Cardiac fibroblast (primary cell): Measurements from ENCODE around the gene CPNE5.
A peak's percentile ranks its signal among the peaks of the same experiment; 100 is the strongest.

Experiments
- DNase-seq, 2 donors: peaks; one replicate each; pipeline versions ENCODE4 v3.0.0 to v3.0.0-alpha.2; 2010; ENCODE audit warnings: low read depth in 2 of 2
- H3K4me3 ChIP-seq, 2 donors: replicated peaks in 1 of 2; 1 replicate in 1 of 2; 2 replicates in 1 of 2; pipeline ENCODE4 v1.5.1; 2011; ENCODE audit warnings: low read depth in 2 of 2, low read length in 2 of 2, mild to moderate bottlenecking in 2 of 2, moderate library complexity in 1 of 2
- TF ChIP-seq, protein P1 (sequence below): IDR thresholded peaks from one replicate; pipeline ENCODE4 v1.5.1; 2011; ENCODE audit warnings: low read depth, mild to moderate bottlenecking, low read length, inconsistent platforms

The CPNE5 gene

DNA sequence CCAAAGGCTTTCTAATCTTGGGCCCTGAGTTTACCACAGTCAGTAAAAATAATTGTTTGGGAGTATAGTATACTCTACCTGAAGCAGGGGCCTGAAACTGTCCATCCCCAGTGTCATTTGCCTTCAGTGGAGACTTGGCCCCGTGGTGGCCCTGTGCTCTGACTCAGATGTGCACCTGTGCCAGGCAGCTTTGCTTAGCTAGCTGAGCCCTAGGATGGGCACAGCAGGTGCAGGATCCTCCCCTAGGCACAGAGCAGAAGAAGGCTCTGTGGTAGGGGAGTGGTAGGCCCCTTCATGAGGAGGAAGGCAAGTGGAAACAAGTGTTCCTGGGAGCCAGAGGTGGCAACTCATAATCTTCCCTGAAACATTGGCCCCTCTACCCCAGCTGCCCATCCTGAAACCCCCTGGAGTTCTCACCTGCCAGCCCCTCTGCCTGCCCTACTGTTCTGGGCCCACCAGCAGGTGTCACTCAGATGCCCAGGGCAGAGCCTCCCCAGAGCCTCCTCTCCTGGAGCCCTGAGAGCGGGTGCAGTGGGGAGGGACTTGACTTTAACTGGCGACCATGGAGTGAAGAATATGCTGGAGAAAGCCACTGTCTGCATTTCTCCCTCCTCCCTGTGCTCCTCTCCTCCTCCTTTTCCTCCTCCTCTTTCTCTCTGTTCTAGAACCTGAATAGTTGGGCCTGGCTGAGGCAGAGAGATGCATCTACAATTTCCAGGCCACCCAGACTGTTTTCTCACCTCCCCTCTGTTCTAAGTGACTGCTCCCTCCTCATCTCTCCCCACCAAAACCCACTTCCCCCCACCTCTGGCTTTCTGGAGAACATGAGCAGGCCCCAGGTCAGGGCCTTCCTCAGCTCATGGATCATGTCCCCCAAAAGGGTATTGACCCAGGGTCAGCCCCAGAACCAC, 2.9 kb downstream of the CPNE5 start:
- DNase-seq, result no peak
- no peak overlapping the region for H3K4me3 ChIP-seq
- TF ChIP-seq, protein P1, sequence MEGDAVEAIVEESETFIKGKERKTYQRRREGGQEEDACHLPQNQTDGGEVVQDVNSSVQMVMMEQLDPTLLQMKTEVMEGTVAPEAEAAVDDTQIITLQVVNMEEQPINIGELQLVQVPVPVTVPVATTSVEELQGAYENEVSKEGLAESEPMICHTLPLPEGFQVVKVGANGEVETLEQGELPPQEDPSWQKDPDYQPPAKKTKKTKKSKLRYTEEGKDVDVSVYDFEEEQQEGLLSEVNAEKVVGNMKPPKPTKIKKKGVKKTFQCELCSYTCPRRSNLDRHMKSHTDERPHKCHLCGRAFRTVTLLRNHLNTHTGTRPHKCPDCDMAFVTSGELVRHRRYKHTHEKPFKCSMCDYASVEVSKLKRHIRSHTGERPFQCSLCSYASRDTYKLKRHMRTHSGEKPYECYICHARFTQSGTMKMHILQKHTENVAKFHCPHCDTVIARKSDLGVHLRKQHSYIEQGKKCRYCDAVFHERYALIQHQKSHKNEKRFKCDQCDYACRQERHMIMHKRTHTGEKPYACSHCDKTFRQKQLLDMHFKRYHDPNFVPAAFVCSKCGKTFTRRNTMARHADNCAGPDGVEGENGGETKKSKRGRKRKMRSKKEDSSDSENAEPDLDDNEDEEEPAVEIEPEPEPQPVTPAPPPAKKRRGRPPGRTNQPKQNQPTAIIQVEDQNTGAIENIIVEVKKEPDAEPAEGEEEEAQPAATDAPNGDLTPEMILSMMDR, result no peak

DNA sequence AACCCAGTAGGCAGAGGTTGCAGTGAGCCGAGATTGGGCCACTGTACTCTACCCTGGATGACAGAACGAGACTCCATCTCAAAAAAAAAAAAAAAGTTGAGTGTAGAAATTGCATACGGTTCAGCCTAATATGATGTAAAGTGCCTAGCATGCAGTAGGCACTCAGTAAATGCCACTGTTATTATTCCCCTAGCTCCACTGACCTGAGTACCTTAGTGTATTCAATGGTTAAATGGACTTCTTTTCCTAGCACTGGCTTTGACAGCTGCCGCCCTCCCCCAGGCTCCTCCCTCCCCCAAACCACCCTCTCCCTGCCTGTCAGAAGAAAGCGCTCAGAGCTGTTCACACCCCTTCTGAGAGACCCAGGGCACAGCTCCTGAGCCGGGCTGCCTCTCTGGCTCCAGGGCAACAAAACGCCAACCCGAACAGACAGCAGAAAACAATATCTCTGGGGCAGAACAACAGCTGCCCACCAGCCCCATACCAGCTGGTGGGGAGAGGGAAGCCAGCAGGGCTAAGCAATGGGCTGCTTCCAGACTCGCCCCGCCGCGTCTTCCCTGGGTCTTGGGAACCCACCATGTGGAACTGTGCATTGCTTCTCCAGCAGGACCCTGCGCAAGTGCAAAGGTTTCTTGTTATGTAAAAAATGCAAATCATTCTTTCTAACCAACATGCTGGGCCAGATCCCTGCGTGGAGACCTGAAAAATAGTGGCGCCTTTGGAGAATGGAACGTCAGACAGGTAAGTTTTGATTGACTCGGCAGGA, 4.5 kb downstream of the CPNE5 start:
- TF ChIP-seq, protein P1, result no peak
- H3K4me3 ChIP-seq, result no peak overlapping the region
- no peak for DNase-seq

DNA sequence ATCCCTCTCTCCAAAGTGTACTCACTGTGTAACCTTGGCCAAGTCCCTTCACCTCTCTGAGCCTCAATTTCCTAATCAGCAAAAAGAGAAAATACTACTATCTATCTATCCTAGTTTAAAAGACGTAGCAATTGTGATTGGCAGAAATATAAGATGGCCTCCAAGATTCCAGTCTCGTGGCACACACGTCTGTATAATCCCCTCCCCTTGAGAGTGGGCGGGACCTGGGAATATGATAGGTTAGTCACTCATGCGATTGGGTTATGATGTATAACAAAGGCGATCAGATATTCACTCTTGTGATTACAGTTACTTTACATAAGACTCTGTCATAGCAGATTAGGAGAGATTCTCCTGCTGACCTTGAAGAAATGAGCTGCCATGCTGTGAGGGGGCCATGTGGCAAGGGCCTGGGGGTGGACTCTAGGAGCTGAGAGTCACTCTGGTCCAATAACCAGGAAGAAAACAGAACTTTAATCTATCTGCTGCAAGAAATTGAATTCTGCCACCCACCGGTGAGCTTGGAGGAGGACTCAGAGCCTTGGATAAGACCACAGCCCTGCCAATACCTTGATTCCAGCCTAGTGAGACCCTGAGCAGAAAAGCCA, 6.0 kb downstream of the CPNE5 start:
- no peak for DNase-seq
- TF ChIP-seq, protein P1, result no peak
- no peak overlapping the region for H3K4me3 ChIP-seq

DNA sequence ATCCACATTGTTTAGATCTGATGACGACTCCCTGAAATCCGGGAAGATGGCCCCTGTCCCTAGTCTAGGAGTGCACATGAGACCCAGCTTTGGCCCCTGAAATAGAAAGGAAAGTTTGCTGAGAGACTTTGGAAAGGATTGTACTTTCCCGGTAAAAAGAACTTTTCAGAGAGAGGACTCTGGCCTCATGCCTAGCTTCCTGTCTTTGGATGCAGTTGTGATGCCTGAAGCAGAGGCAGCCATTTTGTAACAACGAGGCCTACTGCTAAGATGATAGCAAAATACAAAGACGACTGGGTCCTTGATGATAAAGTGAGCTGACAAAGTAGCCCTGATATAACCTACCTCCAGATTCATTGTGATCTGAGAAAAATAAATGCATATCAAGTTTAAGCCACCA, 6.9 kb downstream of the CPNE5 start:
- H3K4me3 ChIP-seq, result no peak overlapping the region
- TF ChIP-seq, protein P1, result no peak
- no peak for DNase-seq

DNA sequence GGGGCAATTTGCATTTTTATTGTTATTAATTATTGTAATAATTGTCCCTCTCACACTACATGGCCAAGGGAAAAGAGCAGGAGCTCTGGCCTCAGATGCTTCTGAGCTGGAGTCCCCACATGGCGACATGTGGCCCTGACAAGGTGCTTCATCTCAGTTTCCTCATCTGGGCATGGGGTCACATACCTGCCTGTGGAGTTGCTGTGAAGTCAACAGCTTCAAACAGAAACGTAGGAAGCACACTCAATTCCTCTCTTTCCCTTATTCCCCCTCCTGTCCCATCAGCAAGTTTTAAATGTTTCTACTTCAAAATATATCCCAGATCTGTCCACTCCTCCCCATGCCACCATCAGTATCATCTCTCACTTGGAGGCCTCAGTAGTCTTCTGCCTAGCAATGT, 8.7 kb downstream of the CPNE5 start:
- TF ChIP-seq, protein P1, result no peak
- DNase-seq, result no peak

DNA sequence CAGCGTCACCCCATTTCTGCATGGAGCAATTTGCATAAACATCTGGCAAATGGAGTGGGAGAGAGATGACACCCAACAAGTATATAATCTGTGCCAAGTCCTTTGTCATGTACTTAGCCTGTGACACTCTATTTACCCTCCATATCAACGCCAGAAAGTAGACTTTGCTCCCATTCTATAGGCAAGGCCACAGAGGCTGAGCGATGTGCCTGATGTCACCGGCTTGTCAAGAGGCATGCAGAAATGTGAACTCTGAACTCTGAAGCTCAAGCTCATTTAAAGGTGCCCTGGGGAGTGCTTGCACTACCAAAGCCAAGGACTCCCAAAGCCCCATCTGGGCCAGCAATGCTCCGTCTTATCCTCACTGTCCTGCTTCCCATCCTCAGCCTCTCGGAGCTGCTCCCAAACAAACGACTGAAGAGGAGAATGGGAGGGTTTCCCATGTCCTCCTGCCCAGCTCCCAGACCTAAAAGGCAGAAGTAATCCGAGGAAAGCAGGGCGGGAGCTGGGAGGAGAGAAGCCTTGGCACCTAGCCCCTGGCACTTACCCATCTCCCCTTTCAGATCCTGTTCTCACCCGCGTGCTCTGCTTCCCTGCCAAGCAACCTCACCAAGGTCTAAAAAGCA, 9.2 kb downstream of the CPNE5 start:
- TF ChIP-seq, protein P1, result no peak
- no peak overlapping the region for H3K4me3 ChIP-seq
- peak in 1 of 2 donors; percentile 91 for DNase-seq

More for the DNA sequence above, 8.7 kb downstream of the CPNE5 start:
- no peak overlapping the region for H3K4me3 ChIP-seq
